HG02852 (cell line): ENCODE results near the gene CD300LG.
"Not testable (repeated sequence)": the region's sequence is repeated elsewhere in the genome, so short reads cannot be mapped to it uniquely, and the experiment has no call there.

Source experiments
- ATAC-seq: cut with Tn5 transposase; IDR thresholded peaks from one replicate; pipeline ENCODE4 v1.9.1; 2021; ENCODE audit warnings: mild to moderate bottlenecking, moderate library complexity; ENCODE audit not compliant: unreplicated experiment

The CD300LG gene

DNA sequence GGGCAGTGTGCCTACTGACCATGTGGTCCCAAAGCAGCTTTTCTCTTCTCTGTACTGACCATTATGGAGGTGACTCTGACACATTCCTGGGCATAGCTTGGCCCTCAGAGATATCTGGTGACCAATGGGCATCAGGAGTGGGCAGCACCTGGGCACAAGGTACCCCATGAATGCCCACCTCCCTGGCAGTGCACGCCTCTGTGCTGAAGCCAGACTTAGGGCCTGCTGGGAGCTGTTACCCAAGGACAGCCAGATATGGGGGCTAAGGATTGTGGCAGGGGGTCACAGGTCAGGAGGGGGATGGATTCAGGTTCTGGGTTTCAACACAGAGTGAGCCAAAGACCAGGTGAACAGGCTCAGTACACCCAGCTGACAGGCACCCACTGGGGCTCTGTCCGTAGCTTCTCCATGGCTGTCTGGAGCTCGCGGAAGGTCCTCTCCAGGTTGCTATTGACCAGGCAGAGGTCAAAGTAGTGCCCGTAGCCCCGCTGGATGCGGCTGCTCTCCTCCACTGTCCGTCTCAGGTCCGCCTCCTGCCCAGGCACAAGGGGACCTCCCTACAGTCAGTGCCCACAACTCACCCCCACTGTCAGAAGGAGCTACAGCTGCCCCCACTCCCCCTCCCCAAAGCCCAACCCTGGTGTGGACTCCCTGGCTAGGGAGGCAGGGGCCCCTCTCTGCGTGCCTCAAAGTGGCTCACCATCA is 30.6 kb downstream of the CD300LG start:
- no peak for ATAC-seq

DNA sequence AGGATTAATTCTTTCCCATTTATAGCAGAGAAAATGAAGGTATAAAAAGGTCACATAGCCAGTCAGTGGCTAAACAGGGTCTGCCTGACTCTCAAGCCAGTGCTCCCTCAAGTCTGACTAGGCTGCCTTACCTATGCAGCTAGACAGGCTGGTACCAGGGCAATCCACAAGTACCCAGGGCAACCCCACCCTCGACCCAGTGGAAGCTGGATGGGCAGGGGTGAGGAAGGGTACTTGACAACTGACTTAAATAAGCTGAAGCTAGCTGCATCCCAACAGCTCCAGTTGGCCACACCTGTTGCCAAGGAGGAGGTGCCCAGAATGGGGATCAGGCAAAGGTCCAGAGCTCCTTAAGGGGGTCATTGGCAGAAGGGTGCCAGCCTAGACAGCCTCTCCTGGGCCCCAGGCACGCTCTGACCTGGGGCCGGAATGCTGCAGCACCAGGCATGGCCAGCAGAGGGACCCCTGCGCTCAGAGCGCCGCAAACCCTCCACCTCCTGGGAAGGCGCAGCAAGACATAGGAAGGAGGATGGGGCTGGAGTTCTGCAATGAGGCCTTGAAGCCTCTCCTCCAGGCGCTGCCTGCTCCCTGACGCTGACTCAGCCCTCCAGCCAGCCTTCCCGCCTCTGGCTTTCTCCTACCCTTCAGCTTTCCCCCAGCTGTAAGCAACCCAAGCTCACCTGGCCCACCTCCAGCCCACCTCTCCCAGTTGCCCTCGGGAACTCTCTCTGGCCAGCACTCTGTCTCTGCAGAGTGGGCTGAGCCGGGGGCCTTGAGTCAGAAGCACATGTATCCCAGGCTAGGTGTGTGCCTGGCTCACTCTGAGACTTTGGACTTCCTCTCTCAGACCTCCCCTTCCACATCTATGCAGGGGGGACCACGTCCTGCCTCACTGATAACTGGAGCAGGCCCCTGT is 31.5 kb downstream of the CD300LG start:
- ATAC-seq = no peak

DNA sequence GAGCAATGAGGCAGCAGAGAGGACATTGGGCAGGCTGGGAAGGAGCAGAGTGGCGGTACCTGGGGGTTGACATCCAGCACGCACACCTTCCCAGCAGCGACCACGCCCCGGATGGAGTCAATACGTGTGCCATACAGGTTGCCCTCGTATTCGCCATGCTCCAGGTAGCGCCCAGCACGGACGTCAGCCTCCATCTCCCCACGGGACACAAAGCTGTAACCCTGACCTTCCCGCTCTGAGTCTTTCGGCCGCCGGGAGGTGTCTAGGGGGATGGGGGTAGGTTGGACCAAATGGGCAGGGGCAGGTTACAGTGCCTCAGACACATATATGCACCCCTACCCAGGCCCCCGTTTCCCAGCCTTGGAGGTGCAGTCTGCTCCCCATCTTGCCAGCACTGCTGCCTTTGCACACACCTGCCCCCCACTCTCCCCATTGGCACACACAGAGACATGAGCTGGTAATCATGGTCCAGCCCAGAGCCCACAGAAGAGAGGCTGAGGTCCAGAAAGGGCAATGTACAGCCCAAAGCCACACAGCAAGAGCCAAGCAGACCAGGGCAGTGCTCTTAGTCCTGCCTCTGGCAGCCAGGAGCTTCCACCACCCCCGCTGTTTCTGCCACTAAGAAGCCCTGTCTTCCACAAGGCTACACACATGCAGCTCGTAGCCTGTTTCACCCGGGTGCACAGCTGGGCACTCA is 32.9 kb downstream of the CD300LG start:
- no peak for ATAC-seq

DNA sequence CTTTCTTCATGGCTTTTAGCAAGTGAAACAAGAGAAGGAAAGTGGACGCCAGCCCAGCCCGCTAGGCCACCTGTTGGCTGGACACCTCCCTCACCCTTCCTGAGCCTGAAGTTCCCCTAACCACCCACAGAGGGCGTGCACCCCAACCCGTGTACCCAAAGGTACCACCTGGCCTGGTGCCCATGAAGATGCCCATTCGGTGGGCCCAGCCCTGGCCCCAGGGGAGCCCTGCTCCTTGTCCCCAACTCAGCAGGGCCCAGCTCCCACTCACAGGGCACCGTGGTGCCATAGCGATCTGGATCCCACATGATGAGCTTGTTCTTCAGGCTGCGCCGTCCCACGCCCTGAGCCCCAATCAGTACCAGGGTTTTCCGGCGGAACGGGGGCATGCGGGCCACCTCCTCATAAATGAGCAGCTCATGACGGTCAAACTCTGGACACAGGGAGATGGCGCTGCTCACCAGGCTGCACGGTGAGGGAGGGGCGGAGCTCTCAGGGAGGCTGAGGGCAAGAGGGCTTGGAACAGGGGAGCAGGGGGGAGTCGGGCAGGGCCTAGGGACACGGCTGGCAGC is 33.5 kb downstream of the CD300LG start:
- ATAC-seq = no peak

DNA sequence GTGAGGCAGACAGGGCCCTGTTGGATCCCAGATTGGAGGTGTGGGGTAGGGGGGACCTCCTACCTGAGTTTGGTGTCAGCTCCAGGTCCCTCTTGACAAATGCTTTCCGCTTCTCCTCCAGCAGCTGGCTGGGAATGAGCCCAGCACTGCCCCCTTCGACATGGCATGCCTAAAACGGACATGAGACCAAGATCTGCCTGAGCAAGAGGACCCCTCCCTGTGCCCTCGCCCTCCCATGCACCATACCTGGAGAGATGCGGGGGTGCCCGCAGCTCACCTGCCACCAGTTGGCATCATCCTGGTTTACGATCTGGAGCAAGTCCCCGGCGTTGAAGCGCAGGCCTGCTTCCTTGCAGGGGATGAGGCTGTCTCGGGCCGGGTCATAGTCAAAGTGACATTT is 34.2 kb downstream of the CD300LG start:
- ATAC-seq = no peak

DNA sequence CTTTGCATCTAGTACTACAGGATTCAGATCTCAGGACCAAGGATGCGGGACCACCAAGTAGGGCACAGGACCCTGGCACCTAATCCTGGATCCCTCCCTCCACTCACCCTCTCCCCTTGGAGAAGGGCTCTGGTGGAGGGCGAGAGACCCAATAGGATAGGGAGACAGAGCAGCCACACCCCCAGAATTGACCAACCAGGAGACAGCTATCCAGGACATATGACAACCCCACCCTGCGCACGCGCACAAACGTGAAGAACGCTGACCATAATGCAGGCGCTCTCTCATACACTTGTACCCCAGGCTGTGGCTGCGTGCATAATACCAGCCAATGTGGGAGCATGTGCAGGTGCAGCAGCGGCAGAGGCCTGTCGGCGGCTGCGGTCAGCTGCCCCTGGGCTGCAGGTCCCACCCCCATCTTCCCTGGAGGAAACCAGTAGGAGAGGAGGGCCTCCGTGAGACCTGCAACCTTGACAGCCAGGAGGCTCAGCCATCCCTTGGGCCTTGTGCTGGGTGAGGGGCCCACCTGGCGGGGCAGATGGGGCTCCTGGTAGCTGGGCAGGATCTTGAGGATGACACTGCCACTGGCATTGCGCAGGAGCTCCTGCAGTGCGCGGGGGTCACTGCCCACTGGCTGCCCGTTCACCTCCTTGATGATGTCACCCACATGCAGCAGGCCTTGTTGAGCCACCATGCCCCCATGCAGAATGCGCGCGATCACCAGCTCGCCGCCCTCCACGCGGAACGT is 35.0 kb downstream of the CD300LG start:
- no peak for ATAC-seq

DNA sequence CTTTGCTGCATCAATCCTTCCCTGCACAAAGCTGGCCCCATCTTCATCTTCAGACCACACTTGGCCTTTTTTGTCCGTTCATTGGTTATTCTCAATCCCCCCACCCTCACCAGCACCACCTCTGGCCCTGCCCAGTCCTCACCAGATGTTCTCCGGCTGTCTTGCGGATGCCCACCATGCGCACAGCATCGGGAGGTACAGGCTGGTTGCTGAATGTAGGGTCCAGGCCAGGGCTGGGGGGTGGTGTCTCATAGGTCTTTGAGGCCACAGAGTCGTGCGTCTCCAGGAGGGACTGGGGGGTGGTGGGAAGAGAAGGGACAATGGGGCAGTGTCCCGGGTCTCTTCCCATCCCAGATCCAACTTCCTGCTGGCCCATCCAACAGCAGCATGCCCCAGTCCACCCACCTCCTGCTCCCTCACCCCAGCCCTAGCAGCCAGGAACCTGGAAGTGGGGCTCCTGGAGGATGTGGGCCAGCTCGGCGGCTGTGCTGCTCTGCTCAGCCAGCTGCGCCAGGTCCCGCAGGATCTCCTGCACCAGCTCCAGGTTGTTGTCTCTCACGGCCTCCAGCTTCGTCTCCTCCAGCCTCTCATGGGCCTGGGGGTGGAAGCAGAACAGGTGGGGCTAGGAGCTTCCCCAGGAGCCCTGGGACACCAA is 35.9 kb downstream of the CD300LG start:
- no peak for ATAC-seq

DNA sequence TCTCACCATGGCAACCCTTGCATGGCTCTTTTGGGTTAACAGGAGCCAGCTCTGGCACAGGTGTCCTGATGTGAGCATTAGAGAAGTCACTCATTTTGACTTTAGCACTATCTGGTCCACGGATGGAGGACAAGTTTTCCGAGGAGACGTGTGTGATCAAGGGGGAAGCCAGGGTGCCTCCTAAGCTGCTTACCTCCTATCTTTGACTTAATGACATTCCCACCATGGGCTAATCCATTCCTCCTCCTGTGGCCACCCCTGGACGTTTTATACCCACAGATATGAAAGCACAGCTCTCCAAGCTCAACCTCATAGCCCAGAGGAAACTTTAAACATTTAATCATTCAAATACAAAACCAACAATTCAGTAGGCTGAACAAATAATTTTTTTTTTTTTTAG is 41.6 kb downstream of the CD300LG start:
- no peak for ATAC-seq

DNA sequence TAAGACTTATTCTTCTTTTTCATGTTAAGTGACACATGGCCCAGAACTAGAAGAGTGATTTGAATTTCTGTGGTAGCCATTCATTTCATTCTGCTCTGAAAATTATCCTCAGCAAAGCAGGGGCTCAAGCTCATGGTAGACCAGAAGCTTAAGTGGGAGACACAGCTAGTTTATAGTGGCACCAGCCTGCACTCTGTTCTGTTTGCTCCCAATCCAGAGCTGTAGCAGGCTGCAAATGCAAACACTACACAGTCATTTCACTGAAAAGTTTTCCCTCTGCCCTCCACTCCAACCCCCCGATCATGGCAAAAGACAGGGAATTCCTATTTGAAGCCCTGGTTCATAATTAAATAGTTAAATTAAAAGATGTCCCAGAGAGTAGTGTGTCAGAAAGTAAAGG is 43.3 kb downstream of the CD300LG start:
- no peak for ATAC-seq

DNA sequence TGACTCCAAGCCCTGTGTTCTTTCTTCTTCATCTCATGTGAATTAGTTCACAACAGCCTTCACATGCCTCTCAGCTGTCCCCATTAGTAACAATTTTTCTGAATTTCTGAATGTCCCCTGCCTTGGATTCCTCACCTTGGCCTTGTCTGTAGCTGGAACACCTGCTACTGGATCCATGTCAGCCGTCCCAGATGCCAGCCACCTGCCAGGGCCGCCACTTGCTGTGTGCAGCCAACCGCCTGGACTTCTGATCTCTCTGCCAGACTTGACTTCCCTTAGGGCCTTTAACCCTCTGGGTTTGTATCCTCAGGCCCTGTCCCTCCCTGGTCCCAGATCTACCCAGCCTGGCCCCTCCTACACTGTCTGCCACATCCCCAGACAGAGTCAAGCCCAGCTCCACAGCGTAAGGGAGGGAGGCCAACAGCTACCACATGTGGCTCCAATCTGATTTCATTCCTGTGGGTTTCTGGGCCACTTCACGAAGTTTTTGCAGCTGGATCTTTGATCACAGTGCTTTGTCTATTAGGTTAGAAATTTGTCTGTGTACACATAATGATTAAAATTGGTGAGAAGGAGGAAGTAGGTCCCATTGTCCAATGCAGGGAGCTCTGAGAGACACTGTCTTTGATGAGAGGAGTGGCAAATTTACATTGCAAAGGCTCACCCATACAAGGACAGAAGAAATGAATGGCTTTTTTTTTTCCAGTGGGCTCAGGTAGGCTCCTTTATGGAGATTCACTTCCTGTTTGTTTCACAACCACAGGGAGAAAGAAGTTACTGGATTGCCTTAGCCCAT is 45.1 kb downstream of the CD300LG start:
- no peak for ATAC-seq

DNA sequence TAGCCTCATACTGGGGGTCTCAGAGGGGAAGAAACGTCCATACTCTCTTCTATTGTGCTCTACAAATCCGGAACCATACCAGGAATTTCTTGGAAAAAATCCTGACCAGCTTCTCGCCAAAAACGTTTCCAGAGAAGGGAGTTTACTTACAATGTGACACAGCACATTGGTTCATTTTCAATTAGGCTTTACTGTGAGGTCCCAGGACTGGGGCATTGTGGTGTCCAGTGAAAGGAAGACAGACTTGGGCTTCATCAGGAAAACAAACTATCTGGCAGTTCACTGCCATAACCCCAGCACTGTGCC is 45.6 kb downstream of the CD300LG start:
- ATAC-seq = no peak

DNA sequence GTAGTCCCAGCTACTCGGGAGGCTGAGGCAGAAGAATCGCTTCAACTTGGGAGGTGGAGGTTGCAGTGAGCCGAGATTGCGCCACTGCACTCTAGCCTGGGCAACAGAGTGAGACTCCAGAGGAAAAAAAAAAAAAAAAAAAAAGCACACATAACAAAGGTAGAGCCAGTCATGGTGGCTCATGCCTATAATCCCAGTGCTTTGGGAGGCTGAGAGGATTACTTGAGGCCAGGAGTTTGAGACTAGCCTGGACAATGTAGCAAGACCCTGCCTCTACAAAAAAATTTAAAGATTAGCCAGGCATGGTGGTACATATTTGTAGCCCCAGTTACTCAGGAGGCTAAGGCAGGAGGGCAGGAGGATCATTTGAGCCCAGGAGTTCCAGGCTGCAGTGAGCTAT is 47.5 kb downstream of the CD300LG start:
- ATAC-seq = not testable (repeated sequence)

DNA sequence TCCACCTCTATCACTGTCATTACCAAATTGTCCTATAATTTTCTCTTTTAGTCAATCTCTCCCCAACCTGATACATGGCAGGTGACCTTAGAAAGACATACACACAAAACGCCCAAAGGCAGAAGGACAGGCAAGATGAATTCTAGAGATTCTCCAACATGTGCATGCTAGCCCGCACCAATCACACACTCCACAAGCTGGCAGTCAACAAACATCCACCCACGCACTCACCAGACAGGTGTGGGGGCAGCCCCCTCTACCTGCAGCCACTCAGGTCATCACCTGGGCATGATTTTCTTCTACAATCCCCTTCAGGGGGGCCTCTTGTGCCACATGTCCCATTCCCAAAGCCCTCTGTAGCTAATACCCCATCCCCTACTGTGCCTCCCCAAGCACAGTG is 50.9 kb downstream of the CD300LG start:
- no peak for ATAC-seq

DNA sequence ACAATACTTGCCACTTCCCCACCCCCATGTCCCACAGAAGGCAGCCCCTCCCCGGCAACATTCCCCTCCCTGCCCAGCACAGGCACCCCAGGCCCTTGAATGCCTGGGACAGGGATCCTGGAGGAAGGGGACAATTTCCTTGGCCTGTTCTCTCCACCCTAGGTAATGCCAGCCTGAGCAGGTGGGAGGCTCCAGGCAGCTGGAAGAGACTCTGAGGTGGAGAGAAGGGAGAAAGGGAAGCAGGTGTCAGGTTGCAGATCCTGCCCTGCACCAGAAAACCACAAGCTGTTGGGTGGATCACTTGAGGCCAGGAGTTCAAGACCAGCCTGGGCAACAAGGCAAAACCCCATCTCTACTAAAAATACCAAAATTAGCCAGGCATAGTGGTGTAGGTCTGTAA is 51.5 kb downstream of the CD300LG start:
- ATAC-seq = no peak

DNA sequence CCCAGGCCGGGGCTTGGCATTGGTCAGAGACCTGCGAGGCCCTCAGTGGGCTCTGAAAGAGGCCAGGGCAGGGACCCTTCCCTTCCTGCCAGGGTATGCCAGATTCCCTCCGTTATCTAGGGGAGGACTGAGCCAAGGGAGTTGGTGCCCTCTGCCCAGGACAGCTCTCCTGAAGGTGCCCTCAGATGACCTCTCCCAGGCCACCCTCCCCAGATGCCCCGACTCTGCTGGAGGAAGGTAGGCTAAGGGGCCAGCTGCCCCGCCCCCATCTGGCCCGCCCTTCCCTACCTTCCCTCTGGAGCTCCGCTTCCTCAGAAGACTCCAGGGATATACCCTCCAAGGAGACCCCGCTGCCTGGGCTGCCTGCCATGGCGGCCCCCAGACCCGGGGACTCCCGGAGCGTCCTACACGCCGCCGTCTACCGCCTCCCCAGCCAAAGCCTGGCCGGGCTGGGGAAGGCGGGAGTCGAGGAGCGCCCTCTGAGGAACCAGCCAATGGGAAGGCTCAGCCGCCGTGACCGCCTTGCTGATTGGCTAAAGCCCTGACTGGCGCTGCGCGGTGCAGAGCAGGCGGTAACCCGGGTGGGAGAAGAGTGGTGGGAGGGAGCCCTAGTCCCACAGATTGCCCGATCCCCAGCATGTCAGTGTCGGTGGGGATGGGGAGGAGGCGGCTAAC is 53.3 kb downstream of the CD300LG start:
- no peak for ATAC-seq

DNA sequence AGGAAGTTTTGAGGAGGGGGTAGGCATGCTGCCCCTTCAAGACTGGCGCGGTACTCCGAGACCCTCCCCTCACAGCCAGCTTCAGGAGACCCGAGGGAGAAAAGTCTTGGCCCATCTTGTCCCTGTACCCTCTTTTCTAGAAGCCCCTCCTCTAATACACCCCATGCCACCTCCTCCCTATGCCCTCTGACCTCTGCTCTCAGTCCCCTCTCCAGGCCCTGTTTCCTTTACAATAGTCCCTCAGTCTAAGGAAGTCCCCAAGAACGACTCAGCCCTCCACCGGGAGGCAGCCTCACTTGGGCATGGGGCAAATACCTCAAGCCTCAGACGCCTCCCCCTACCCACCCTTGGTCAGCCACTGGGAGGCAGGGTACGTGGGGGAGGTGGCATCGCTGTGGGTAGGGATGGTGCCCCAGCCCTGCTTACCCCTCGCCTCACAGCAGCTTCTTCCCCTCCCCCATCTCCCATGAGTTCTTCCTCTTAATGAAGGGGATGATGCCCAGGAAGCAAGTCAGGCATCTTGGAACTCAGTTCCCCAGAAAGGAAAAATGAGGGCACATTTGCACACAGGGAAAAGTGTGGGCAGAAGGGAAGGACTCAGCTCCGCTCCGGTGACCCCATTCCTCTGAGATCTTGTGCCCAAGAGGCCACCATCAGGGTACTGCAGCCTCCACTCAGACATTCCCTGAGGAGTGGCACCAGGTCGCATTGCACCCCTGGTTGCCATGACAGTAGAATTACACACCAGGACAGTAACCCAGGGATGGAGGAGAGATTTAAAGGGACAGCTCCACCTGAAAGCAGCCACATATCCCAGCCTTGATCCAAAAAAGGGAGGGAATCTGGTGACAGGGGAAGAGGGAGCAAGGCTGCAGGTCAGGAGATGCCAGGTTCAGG is 54.1 kb downstream of the CD300LG start:
- ATAC-seq = no peak

DNA sequence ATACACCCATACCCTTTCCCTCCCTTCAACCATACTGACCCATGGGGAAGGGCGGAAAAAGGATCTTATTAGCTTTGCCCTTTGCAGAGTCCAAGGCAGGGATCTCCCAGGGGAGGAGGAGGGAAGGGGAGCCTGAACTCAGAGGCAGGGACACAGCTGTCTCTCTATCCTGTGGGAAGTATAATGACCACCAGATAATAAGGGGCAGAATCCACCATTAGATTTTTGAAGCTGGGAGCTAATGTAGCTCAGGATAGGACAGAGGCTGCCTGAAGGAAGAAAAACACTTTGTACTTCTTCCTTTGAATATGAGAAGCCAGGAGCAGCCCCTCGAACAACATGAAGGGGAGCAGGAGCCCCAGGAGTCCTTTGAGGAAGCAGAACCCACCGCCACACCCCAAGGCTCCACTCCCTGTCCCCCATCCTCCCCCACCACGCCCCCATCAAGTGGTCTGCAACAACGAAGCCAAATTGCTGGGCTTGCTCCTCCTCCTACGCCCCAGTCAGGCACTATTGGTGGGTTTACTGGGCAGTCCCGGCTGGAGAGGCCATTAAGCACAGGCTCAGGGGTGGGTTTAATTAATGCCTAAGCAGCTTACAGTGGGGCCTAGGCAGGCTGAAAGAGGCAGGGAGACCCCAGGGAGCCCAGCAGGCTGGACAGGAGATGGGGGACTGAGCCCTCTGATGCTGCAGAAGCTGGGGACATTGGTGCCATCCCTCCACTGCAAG is 55.0 kb downstream of the CD300LG start:
- ATAC-seq = no peak
